SK-N-SH (cell line): ENCODE measurements around the gene PORCN. TPM values are rescaled to one million over a fixed set of nuclear protein-coding genes. Genes with fewer than 3 reads are reported as not detected.

ENCODE experiments used
- CTCF ChIA-PET: fragments of 300-600, 350-600 bp; formaldehyde crosslinking; extraction: SDS; loops from one replicate; lab custom pipeline; 2021; lab: Yijun Ruan, JAX
- POLR2A ChIA-PET: fragments of 350-600 bp; sonication (Branson Sonifier 250); formaldehyde crosslinking; extraction: SDS; loops from one replicate; lab custom pipeline; 2020; ENCODE audit warnings: antibody characterized with exemption, inconsistent platforms; lab: Yijun Ruan, JAX
- DNase-seq: peaks from one replicate; pipeline ENCODE4 v3.0.0; 2012
- H2AFZ ChIP-seq: fragments of 200-600 bp; sonication (generic); 2 replicates; pipeline ENCODE4 v1.8.1; 2016; ENCODE audit warnings: antibody characterized with exemption, mild to moderate bottlenecking, low read depth
- H3F3A ChIP-seq: fragments of 200-600 bp; sonication (generic); replicated peaks from 2 replicates; pipeline ENCODE3; 2016; ENCODE audit warnings: antibody characterized with exemption, mild to moderate bottlenecking; ENCODE audit not compliant: insufficient read depth
- H3K27ac ChIP-seq, 2 experiments: fragments of 200-500 bp in 1 of 2; fragments of 200-600 bp in 1 of 2; sonication (Bioruptor generic) in 1 of 2; sonication (generic), shearing (Covaris generic) in 1 of 2; 2 replicates each; pipeline versions ENCODE4 v1.5.1 to v1.6.1; 2014 to 2016; ENCODE audit warnings: low read depth in 2 of 2, inconsistent platforms in 1 of 2, low read length in 1 of 2, mild to moderate bottlenecking in 1 of 2, mixed read lengths in 1 of 2
- H3K27me3 ChIP-seq: fragments of 200-600 bp; sonication (generic), shearing (Covaris generic); 2 replicates; pipeline ENCODE4 v1.6.1; 2016; ENCODE audit warnings: mixed run types; ENCODE audit not compliant: insufficient read depth
- H3K36me3 ChIP-seq, 2 experiments: fragments of 200-500 bp in 1 of 2; fragments of 200-600 bp in 1 of 2; sonication (Bioruptor generic) in 1 of 2; sonication (generic) in 1 of 2; replicated peaks in 1 of 2; 2 replicates each; pipeline versions ENCODE3 to v1.5.1; 2014 to 2016; ENCODE audit warnings: low read length in 1 of 2, mild to moderate bottlenecking in 1 of 2; ENCODE audit not compliant: insufficient read depth in 2 of 2, control insufficient read depth in 1 of 2
- H3K4me1 ChIP-seq, 2 experiments: fragments of 200-500 bp in 1 of 2; fragments of 200-600 bp in 1 of 2; sonication (Bioruptor generic) in 1 of 2; sonication (generic), shearing (Covaris generic) in 1 of 2; 2 replicates each; pipeline versions ENCODE4 v1.5.1 to v1.6.1; 2014 to 2016; ENCODE audit warnings: low read depth in 1 of 2, low read length in 1 of 2, mixed run types in 1 of 2; ENCODE audit not compliant: insufficient read depth in 2 of 2, control insufficient read depth in 1 of 2
- H3K4me2 ChIP-seq: fragments of 200-600 bp; sonication (generic), shearing (Covaris generic); 2 replicates; pipeline ENCODE4 v1.6.1; 2017; ENCODE audit warnings: mixed run types
- H3K4me3 ChIP-seq, 2 experiments: fragments of 200-500 bp in 1 of 2; fragments of 200-600 bp in 1 of 2; sonication (Bioruptor generic) in 1 of 2; sonication (generic), shearing (Covaris generic) in 1 of 2; 2 replicates each; pipeline versions ENCODE4 v1.5.1 to v1.8.1; 2014 to 2016; ENCODE audit warnings: low read depth in 2 of 2, inconsistent platforms in 1 of 2, low read length in 1 of 2, mild to moderate bottlenecking in 1 of 2, mixed read lengths in 1 of 2, moderate library complexity in 1 of 2
- H3K79me2 ChIP-seq: fragments of 200-600 bp; sonication (generic); 2 replicates; pipeline ENCODE4 v1.8.1; 2017; ENCODE audit warnings: mild to moderate bottlenecking; ENCODE audit not compliant: insufficient read depth
- H3K9ac ChIP-seq: fragments of 200-600 bp; sonication (generic); 2 replicates; pipeline ENCODE4 v1.6.1; 2017; ENCODE audit warnings: mixed run types
- H3K9me2 ChIP-seq: fragments of 200-600 bp; sonication (generic); 2 replicates; pipeline ENCODE4 v1.6.1; 2017; ENCODE audit warnings: mixed run types
- H3K9me3 ChIP-seq: fragments of 200-600 bp; sonication (generic); 2 replicates; pipeline ENCODE4 v1.6.1; 2017; ENCODE audit warnings: mixed run types, mild to moderate bottlenecking, moderate library complexity
- H4K20me1 ChIP-seq: fragments of 200-600 bp; sonication (generic); 2 replicates; pipeline ENCODE4 v1.6.1; 2017; ENCODE audit warnings: mild to moderate bottlenecking, mixed run types; ENCODE audit not compliant: insufficient read depth
- CHD2 ChIP-seq: fragments of 150-350 bp; IDR thresholded peaks from 2 replicates; pipeline ENCODE4 v1.6.1; 2018; ENCODE audit warnings: low read length; ENCODE audit not compliant: partially characterized antibody
- CTCF ChIP-seq: fragments of 200-600 bp; sonication (generic); IDR thresholded peaks from 2 replicates; pipeline ENCODE4 v1.6.1; 2017; ENCODE audit warnings: antibody characterized with exemption, mild to moderate bottlenecking, moderate library complexity
- EZH2phosphoT487 ChIP-seq: fragments of 200-600 bp; sonication (generic); IDR thresholded peaks from 2 replicates; pipeline ENCODE4 v1.6.1; 2017; ENCODE audit warnings: low read depth, mixed run types, mild to moderate bottlenecking, antibody characterized with exemption, moderate library complexity, borderline replicate concordance
- FOXJ3 ChIP-seq: sonication (generic); formaldehyde crosslinking; IDR thresholded peaks from 2 replicates; pipeline ENCODE4 v1.5.1; 2020; ENCODE audit warnings: mild to moderate bottlenecking, missing genetic modification reagents
- FOXM1 ChIP-seq: IDR thresholded peaks from 2 replicates; pipeline ENCODE4 v1.4.0; 2012; ENCODE audit warnings: low read depth, mild to moderate bottlenecking
- GABPA ChIP-seq: IDR thresholded peaks from 2 replicates; pipeline ENCODE4 v1.4.0; 2012; ENCODE audit warnings: low read depth, mild to moderate bottlenecking
- MEF2A ChIP-seq: IDR thresholded peaks from 2 replicates; pipeline ENCODE4 v1.4.0; 2012; ENCODE audit warnings: low read depth, borderline replicate concordance
- NRF1 ChIP-seq: IDR thresholded peaks from 2 replicates; pipeline ENCODE4 v1.6.1; 2012; ENCODE audit warnings: low read depth, mild to moderate bottlenecking, low read length
- POLR2AphosphoS5 ChIP-seq: IDR thresholded peaks from 2 replicates; pipeline ENCODE4 v1.6.1; 2012; ENCODE audit warnings: low read depth, low read length
- RAD21 ChIP-seq: IDR thresholded peaks from 2 replicates; pipeline ENCODE4 v1.6.1; 2012; ENCODE audit warnings: mild to moderate bottlenecking, low read length
- SIN3A ChIP-seq: IDR thresholded peaks from 2 replicates; pipeline ENCODE4 v1.6.1; 2012; ENCODE audit warnings: low read depth, mild to moderate bottlenecking, low read length, moderate library complexity, borderline replicate concordance
- TEAD4 ChIP-seq: IDR thresholded peaks from 2 replicates; pipeline ENCODE4 v1.4.0; 2012; ENCODE audit warnings: mild to moderate bottlenecking, borderline replicate concordance; ENCODE audit not compliant: insufficient read depth
- USF2 ChIP-seq: fragments of 150-350 bp; IDR thresholded peaks from 2 replicates; pipeline ENCODE4 v1.6.1; 2017; ENCODE audit warnings: antibody characterized with exemption, low read length, low read depth, borderline replicate concordance
- YY1 ChIP-seq: IDR thresholded peaks from 2 replicates; pipeline ENCODE4 v1.4.0; 2012; ENCODE audit warnings: low read depth, mild to moderate bottlenecking
- WGBS: methylation state at CpG from one replicate; pipeline ENCODE4 v1.1.6; 2017; ENCODE audit warnings: low lambda C conversion rate; 5-methylcytosine and 5-hydroxymethylcytosine counted together
- polyA plus RNA-seq, 3 experiments: library from polyadenylated mRNA; depleted of rRNA; stranded (reverse); fragments of >200 nt; gene quantifications; 2 replicates each; pipeline ENCODE4 v1.2.3, GENCODE V29; 2012
- TF ChIP-seq, protein P1 (sequence below): IDR thresholded peaks from 2 replicates; pipeline ENCODE4 v1.6.1; 2012; ENCODE audit warnings: mild to moderate bottlenecking, low read depth, low read length, moderate library complexity

PORCN gene
- polyA plus RNA-seq, 1 of the 3 experiments (the other 2 are of a cell fraction), result 11.0 TPM

- POLR2A ChIA-PET, result no interaction called here
- CTCF ChIA-PET, result no interaction called here
Observed at GRCh38 chrX:48477960-48478755, 30.6 kb upstream of the PORCN start.

More at GRCh38 chrX:48477960-48478755, 30.6 kb upstream of the PORCN start:
- 71% methylated on average over 15 of the region's 19 CpGs for WGBS
- H3K27me3 ChIP-seq, result no peaks in the 10 kb centered on the region; the same call in 1 of the 2 replicates
- no peaks in the 10 kb centered on the region for H3K9me3 ChIP-seq
- no peak overlapping the region for H3K27ac ChIP-seq
- TF ChIP-seq MEF2A, result no peak
- TF ChIP-seq, protein P1, sequence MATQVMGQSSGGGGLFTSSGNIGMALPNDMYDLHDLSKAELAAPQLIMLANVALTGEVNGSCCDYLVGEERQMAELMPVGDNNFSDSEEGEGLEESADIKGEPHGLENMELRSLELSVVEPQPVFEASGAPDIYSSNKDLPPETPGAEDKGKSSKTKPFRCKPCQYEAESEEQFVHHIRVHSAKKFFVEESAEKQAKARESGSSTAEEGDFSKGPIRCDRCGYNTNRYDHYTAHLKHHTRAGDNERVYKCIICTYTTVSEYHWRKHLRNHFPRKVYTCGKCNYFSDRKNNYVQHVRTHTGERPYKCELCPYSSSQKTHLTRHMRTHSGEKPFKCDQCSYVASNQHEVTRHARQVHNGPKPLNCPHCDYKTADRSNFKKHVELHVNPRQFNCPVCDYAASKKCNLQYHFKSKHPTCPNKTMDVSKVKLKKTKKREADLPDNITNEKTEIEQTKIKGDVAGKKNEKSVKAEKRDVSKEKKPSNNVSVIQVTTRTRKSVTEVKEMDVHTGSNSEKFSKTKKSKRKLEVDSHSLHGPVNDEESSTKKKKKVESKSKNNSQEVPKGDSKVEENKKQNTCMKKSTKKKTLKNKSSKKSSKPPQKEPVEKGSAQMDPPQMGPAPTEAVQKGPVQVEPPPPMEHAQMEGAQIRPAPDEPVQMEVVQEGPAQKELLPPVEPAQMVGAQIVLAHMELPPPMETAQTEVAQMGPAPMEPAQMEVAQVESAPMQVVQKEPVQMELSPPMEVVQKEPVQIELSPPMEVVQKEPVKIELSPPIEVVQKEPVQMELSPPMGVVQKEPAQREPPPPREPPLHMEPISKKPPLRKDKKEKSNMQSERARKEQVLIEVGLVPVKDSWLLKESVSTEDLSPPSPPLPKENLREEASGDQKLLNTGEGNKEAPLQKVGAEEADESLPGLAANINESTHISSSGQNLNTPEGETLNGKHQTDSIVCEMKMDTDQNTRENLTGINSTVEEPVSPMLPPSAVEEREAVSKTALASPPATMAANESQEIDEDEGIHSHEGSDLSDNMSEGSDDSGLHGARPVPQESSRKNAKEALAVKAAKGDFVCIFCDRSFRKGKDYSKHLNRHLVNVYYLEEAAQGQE, result no peak
- no peak for TF ChIP-seq CHD2
- TF ChIP-seq FOXJ3 (CRISPR knock-in tag), result no peak
- TF ChIP-seq POLR2AphosphoS5, result no peak
- TF ChIP-seq GABPA, result no peak
- no peak for TF ChIP-seq SIN3A
- TF ChIP-seq NRF1, result no peak
- no peak for TF ChIP-seq EZH2phosphoT487
- TF ChIP-seq YY1, result no peak
- TF ChIP-seq FOXM1, result no peak
- TF ChIP-seq CTCF, result no peak
- TF ChIP-seq TEAD4, result no peak
- TF ChIP-seq USF2, result no peak
- TF ChIP-seq RAD21, result no peak
- H3K36me3 ChIP-seq, result no peaks in the 10 kb centered on the region
- H3K9me2 ChIP-seq, result no peaks in the 10 kb centered on the region
- H2AFZ ChIP-seq, result no peak overlapping the region
- no peak overlapping the region for H3K9ac ChIP-seq
- peaks cover 0 to 4% of the 10 kb centered on the region in 2 experiments; a peak in 1 of 4 replicates for H3K4me1 ChIP-seq
- H3F3A ChIP-seq, result no peaks in the 10 kb centered on the region
- H3K4me3 ChIP-seq, result no peak overlapping the region
- no peak overlapping the region for H3K4me2 ChIP-seq
- peaks cover 3% of the 10 kb centered on the region; the same call in 1 of the 2 replicates for H4K20me1 ChIP-seq
- peaks cover 32% of the 10 kb centered on the region for H3K79me2 ChIP-seq
- DNase-seq, result no peak
